Thoracic aorta (tissue), 2 donors: ENCODE measurements around the gene SEMA4G. TPM values are rescaled to one million over a fixed set of nuclear protein-coding genes. Genes with fewer than 3 reads are reported as not detected.

Experiments
- ATAC-seq: fragments of 150-250 bp; one replicate; pipeline ENCODE4 v1.8.0; 2017; ENCODE audit warnings: low read depth; ENCODE audit not compliant: insufficient number of reproducible peaks, low FRiP score
- DNase-seq: peaks from one replicate; pipeline ENCODE4 v3.0.0-alpha.2; 2020; ENCODE audit warnings: low spot score
- H3K27ac ChIP-seq, 2 donors: fragments of 200-600 bp; sonication (generic); 1 replicate in 1 of 2; 2 replicates in 1 of 2; pipeline ENCODE4 v1.5.1; 2016; ENCODE audit warnings: mild to moderate bottlenecking in 2 of 2, moderate library complexity in 2 of 2
- H3K27me3 ChIP-seq: fragments of 200-600 bp; sonication (generic); replicated peaks from 2 replicates; pipeline ENCODE4 v1.6.0; 2016; ENCODE audit warnings: mild to moderate bottlenecking; ENCODE audit not compliant: insufficient read depth
- H3K36me3 ChIP-seq: fragments of 200-600 bp; sonication (generic); one replicate; pipeline ENCODE4 v1.5.1; 2016
- H3K4me1 ChIP-seq, 2 donors: fragments of 200-600 bp; sonication (generic); 1 replicate in 1 of 2; 2 replicates in 1 of 2; pipeline versions ENCODE4 v1.5.1 to v1.6.0; 2016; ENCODE audit warnings: low read depth in 2 of 2, mild to moderate bottlenecking in 1 of 2; ENCODE audit not compliant: control insufficient read depth in 1 of 2
- H3K4me3 ChIP-seq: fragments of 200-600 bp; sonication (generic); 2 replicates; pipeline ENCODE4 v1.5.1; 2016; ENCODE audit warnings: mild to moderate bottlenecking
- H3K9me3 ChIP-seq: fragments of 200-600 bp; sonication (generic); 2 replicates; pipeline ENCODE4 v1.5.1; 2016
- CTCF ChIP-seq: fragments of 200-600 bp; sonication (generic); IDR thresholded peaks from one replicate; pipeline ENCODE4 v1.5.1; 2019; ENCODE audit warnings: antibody characterized with exemption
- total RNA-seq, 2 donors: library from RNA; depleted of rRNA; stranded (reverse); fragments of >200 nt; gene quantifications; one replicate each; pipeline versions ENCODE4 v1.1.0 to v1.2.3, GENCODE V29; 2016

The SEMA4G gene
- total RNA-seq, 2 donors from 2014 or later = 3.5 to 4.3 TPM

GRCh38 chr10:100980311-100980710 lies 11.0 kb downstream of the SEMA4G start:
- Histone ChIP-seq H3K4me1 (no peaks in the 10 kb centered on the region), H3K36me3 (peaks cover 6% of the 10 kb centered on the region), H3K4me3 (no peak overlapping the region), H3K27me3 (no peaks in the 10 kb centered on the region), H3K9me3 (no peaks in the 10 kb centered on the region), H3K27ac (no peak overlapping the region)
- DNase-seq (no peak), ATAC-seq (no peak)
- no peak for TF ChIP-seq CTCF

- no peaks in the 10 kb centered on the region for H3K27me3 ChIP-seq
- H3K9me3 ChIP-seq = no peaks in the 10 kb centered on the region
- no peak overlapping the region for H3K4me3 ChIP-seq
- peaks cover 0 to 1% of the 10 kb centered on the region in 2 donors for H3K4me1 ChIP-seq
- no peak for TF ChIP-seq CTCF
- no peak overlapping the region for H3K27ac ChIP-seq
- H3K36me3 ChIP-seq = peaks cover 6% of the 10 kb centered on the region
- ATAC-seq (no peak), DNase-seq (no peak)
Observed at GRCh38 chr10:100980711-100981110, 11.4 kb downstream of the SEMA4G start.

GRCh38 chr10:100981178-100981772 lies 12.0 kb downstream of the SEMA4G start:
- no peak for TF ChIP-seq CTCF
- H3K36me3 ChIP-seq = peaks cover 6% of the 10 kb centered on the region
- no peak for ATAC-seq

GRCh38 chr10:100982916-100983830 lies 13.9 kb downstream of the SEMA4G start:
- Histone ChIP-seq H3K4me3 (no peak overlapping the region), H3K36me3 (peaks cover 6% of the 10 kb centered on the region), H3K27ac (no peak overlapping the region), H3K9me3 (no peaks in the 10 kb centered on the region), H3K27me3 (no peaks in the 10 kb centered on the region), H3K4me1 (peaks cover 13 to 20% of the 10 kb centered on the region in 2 donors)
- ATAC-seq = no peak
- DNase-seq = no peak
- TF ChIP-seq CTCF = no peak

More at GRCh38 chr10:100981178-100981772, 12.0 kb downstream of the SEMA4G start:
- H3K27ac ChIP-seq = no peak overlapping the region
- H3K4me1 ChIP-seq = peaks cover 2 to 7% of the 10 kb centered on the region in 2 donors
- DNase-seq = no peak
- H3K9me3 ChIP-seq = no peaks in the 10 kb centered on the region
- H3K27me3 ChIP-seq = no peaks in the 10 kb centered on the region
- no peak overlapping the region for H3K4me3 ChIP-seq
